DOHH2 (cell line): Measurements from ENCODE around the gene AP2M1.

Source experiments
- EZH2phosphoT487 ChIP-seq: fragments of 200-600 bp; sonication (generic); IDR thresholded peaks from 2 replicates; pipeline ENCODE4 v1.6.1; 2017; ENCODE audit warnings: borderline replicate concordance, mild to moderate bottlenecking, antibody characterized with exemption, low read length, moderate library complexity, mixed read lengths
- TF ChIP-seq, protein P1 (sequence below): fragments of 200-600 bp; sonication (generic); IDR thresholded peaks from one replicate; pipeline ENCODE4 v1.5.1; 2014; ENCODE audit warnings: antibody characterized with exemption, mild to moderate bottlenecking, low read depth, low read length; ENCODE audit not compliant: poor library complexity, severe bottlenecking

DNA sequence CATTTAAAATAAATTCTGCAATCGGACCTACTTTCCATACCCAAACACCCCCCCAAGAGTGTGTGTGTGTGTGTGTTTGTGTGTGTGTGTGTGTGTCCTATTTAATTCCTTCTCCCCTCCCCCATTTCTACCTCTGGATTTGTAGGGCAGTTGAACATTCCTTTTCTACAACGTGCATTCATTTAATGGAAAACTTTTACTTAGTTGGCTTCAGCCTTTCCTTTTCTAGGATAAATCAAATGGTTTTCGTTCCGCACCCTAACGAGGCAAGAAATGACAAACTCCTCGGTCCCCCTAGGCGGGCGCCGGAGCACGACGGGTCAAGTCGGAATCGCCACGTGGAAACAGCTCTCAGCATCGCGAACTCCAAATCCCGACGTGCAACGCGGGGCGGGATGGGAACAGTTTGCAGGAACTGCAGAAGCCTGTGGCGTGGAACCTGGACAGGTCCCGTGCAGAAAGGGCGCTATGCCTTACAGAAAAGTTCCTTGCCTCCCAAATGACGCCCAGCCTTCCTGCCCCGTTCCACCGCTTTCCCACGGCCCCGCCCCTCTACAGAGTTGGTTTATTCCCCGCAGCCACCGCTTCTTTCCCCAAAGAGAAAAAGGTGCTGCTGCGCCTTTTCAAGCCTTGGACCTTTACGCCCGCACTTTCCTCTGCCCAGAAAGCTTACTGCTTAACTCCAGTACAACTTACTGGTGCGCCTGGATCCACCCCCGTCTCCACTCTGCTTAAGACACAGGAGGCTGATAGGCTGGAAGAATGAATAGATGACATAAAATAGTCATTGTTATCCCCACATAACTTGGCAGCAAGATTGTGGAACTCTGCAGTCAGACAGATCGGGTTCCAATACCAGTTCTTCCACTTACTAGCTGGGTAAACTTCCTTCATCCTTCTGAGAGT is 40.6 kb upstream of the AP2M1 start:
- TF ChIP-seq, protein P1, sequence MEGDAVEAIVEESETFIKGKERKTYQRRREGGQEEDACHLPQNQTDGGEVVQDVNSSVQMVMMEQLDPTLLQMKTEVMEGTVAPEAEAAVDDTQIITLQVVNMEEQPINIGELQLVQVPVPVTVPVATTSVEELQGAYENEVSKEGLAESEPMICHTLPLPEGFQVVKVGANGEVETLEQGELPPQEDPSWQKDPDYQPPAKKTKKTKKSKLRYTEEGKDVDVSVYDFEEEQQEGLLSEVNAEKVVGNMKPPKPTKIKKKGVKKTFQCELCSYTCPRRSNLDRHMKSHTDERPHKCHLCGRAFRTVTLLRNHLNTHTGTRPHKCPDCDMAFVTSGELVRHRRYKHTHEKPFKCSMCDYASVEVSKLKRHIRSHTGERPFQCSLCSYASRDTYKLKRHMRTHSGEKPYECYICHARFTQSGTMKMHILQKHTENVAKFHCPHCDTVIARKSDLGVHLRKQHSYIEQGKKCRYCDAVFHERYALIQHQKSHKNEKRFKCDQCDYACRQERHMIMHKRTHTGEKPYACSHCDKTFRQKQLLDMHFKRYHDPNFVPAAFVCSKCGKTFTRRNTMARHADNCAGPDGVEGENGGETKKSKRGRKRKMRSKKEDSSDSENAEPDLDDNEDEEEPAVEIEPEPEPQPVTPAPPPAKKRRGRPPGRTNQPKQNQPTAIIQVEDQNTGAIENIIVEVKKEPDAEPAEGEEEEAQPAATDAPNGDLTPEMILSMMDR: no peak
- no peak for TF ChIP-seq EZH2phosphoT487
